K562 (cell line): ENCODE results near the gene FASTKD3. TPM values are rescaled to one million over a fixed set of nuclear protein-coding genes. Genes with fewer than 3 reads are reported as not detected.

Experiments used
- CUX1 ChIP-seq: fragments of 200-800 bp; sonication (Bioruptor generic); IDR thresholded peaks from 2 replicates; pipeline ENCODE4 v1.6.1; 2016; ENCODE audit warnings: missing genetic modification characterization, missing compliant biosample characterization
- FOXA3 ChIP-seq, 2 experiments: fragments of 450-650 bp in 1 of 2; sonication (generic) in 1 of 2; formaldehyde crosslinking; IDR thresholded peaks in 1 of 2; conservative IDR thresholded peaks in 1 of 2; 2 replicates each; pipeline versions ENCODE4 v1.4.0 to v1.8.0; 2020 to 2022; ENCODE audit warnings: mild to moderate bottlenecking in 2 of 2, missing genetic modification reagents in 1 of 2
- HOMEZ ChIP-seq: fragments of 250-450 bp; sonication (Bioruptor Pico); IDR thresholded peaks from 2 replicates; pipeline ENCODE4 v1.4.0; 2020; ENCODE audit warnings: mild to moderate bottlenecking, moderate library complexity
- NFATC3 ChIP-seq: fragments of 450-650 bp; IDR thresholded peaks from 2 replicates; pipeline ENCODE4 v1.6.1; 2017; ENCODE audit warnings: mild to moderate bottlenecking
- PHB2 ChIP-seq: fragments of 450-650 bp; IDR thresholded peaks from 2 replicates; pipeline ENCODE4 v1.6.1; 2017; ENCODE audit warnings: low read depth
- ZZZ3 ChIP-seq: fragments of 450-650 bp; IDR thresholded peaks from 2 replicates; pipeline ENCODE4 v1.6.1; 2016; ENCODE audit warnings: antibody characterized with exemption, mild to moderate bottlenecking, moderate library complexity
- polyA plus RNA-seq, 8 experiments: library from polyadenylated mRNA; depleted of rRNA in 4 of 8; stranded (reverse) in 5 of 8; unstranded in 3 of 8; fragments of >200 nt; fragmentation: Nextera tagmentation in 2 of 8; fragmentation: Illumina TruSeq in 1 of 8; extraction: Ambion mirVana in 2 of 8; extraction: Trizol in 1 of 8; gene quantifications; 2 replicates each; pipeline versions ENCODE4 v1.2.1 to v1.2.3, GENCODE V29; 2011 to 2014; ENCODE audit warnings: inconsistent platforms in 1 of 8, missing spikeins in 1 of 8
- total RNA-seq, 7 experiments: library from RNA; depleted of rRNA in 6 of 7; stranded (reverse); fragments of >200 nt in 6 of 7; fragmentation: Illumina TruSeq in 2 of 7; extraction: Trizol in 2 of 7; gene quantifications; 2 replicates each; pipeline versions ENCODE4 v1.2.1 to v1.2.3, GENCODE V29; 2011 to 2021; ENCODE audit warnings: low replicate concordance in 1 of 7
- TF ChIP-seq, protein P1 (sequence below): fragments of 250-450 bp; sonication (Bioruptor Pico); IDR thresholded peaks from 2 replicates; pipeline ENCODE4 v1.8.0; 2021; ENCODE audit warnings: mild to moderate bottlenecking, moderate library complexity

Gene FASTKD3
- total and polyA plus RNA-seq, 9 of the 15 experiments (the other 6 are each of a cell fraction or from before 2014, with no cell fraction given): 17.1 to 149 (median 47.5) TPM

GRCh38 chr5:7846327-7846726, 22.5 kb downstream of the FASTKD3 start (continued):
- no peak for TF ChIP-seq CUX1
- no peak for TF ChIP-seq ZZZ3
- no peak for TF ChIP-seq PHB2
- TF ChIP-seq, protein P1, sequence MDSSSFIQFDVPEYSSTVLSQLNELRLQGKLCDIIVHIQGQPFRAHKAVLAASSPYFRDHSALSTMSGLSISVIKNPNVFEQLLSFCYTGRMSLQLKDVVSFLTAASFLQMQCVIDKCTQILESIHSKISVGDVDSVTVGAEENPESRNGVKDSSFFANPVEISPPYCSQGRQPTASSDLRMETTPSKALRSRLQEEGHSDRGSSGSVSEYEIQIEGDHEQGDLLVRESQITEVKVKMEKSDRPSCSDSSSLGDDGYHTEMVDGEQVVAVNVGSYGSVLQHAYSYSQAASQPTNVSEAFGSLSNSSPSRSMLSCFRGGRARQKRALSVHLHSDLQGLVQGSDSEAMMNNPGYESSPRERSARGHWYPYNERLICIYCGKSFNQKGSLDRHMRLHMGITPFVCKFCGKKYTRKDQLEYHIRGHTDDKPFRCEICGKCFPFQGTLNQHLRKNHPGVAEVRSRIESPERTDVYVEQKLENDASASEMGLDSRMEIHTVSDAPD (CRISPR knock-in tag): no peak
- TF ChIP-seq NFATC3: no peak
- no peak for TF ChIP-seq HOMEZ
- no peak for TF ChIP-seq FOXA3 (CRISPR knock-in tag; conservative IDR thresholded peaks at IDR 0.05 in 1 of 2, IDR thresholded peaks at IDR 0.05 in 1 of 2)
